CD14-positive monocyte (primary cell): ENCODE results near the gene CHRD. TPM values are rescaled to one million over a fixed set of nuclear protein-coding genes. Genes with fewer than 3 reads are reported as not detected.

Experiments
- DNase-seq, 3 donors: peaks; one replicate each; pipeline ENCODE4 v3.0.0-alpha.2; 2011 to 2022
- H2AFZ ChIP-seq: 2 replicates; pipeline ENCODE4 v1.6.0; 2012; ENCODE audit warnings: mild to moderate bottlenecking, low read depth, low read length, inconsistent platforms; ENCODE audit not compliant: insufficient read depth, poor library complexity, severe bottlenecking
- H3K27ac ChIP-seq, 2 donors: 1 replicate in 1 of 2; 2 replicates in 1 of 2; pipeline ENCODE4 v1.5.1; 2012 to 2013; ENCODE audit warnings: low read length in 2 of 2, control low read depth in 1 of 2, inconsistent platforms in 1 of 2, low read depth in 1 of 2, mild to moderate bottlenecking in 1 of 2
- H3K27me3 ChIP-seq, 2 donors: one replicate each; pipeline versions ENCODE4 v1.6.0 to v1.6.1; 2011 to 2013; ENCODE audit warnings: low read length in 2 of 2; ENCODE audit not compliant: control insufficient read depth in 2 of 2, insufficient read depth in 2 of 2
- H3K36me3 ChIP-seq, 2 donors: replicated peaks in 1 of 2; 1 replicate in 1 of 2; 2 replicates in 1 of 2; pipeline versions ENCODE4 v1.5.1 to v1.6.1; 2012 to 2013; ENCODE audit warnings: low read length in 2 of 2, control low read depth in 1 of 2, inconsistent platforms in 1 of 2, mild to moderate bottlenecking in 1 of 2; ENCODE audit not compliant: insufficient read depth in 2 of 2, control insufficient read depth in 1 of 2
- H3K4me1 ChIP-seq, 2 donors: 1 replicate in 1 of 2; 2 replicates in 1 of 2; pipeline versions ENCODE4 v1.5.1 to v1.6.1; 2012 to 2013; ENCODE audit warnings: low read length in 2 of 2, control low read depth in 1 of 2, inconsistent platforms in 1 of 2, mild to moderate bottlenecking in 1 of 2, moderate library complexity in 1 of 2; ENCODE audit not compliant: insufficient read depth in 2 of 2, control insufficient read depth in 1 of 2
- H3K4me2 ChIP-seq: replicated peaks from 2 replicates; pipeline ENCODE3; 2012; ENCODE audit warnings: low read length, moderate library complexity, mild to moderate bottlenecking; ENCODE audit not compliant: poor library complexity, severe bottlenecking; ENCODE audit errors: extremely low read depth
- H3K4me3 ChIP-seq, 3 experiments: fragments of 200-600 bp in 1 of 3; sonication (generic) in 1 of 3; replicated peaks in 1 of 3; 1 replicate in 2 of 3; 2 replicates in 1 of 3; pipeline ENCODE4 v1.5.1; 2011 to 2013; ENCODE audit warnings: low read length in 3 of 3, mild to moderate bottlenecking in 3 of 3, control low read depth in 2 of 3, low read depth in 2 of 3, inconsistent platforms in 1 of 3, moderate library complexity in 1 of 3
- H3K79me2 ChIP-seq: 2 replicates; pipeline ENCODE4 v1.6.0; 2012; ENCODE audit warnings: mild to moderate bottlenecking, control low read depth, inconsistent platforms, low read length, moderate library complexity; ENCODE audit not compliant: insufficient read depth
- H3K9ac ChIP-seq: 2 replicates; pipeline ENCODE4 v1.6.0; 2017; ENCODE audit warnings: low read length, mild to moderate bottlenecking; ENCODE audit not compliant: insufficient read depth, poor library complexity, severe bottlenecking
- H3K9me3 ChIP-seq, 2 donors: replicated peaks in 1 of 2; 1 replicate in 1 of 2; 2 replicates in 1 of 2; pipeline versions ENCODE4 v1.5.1 to v1.6.1; 2012 to 2013; ENCODE audit warnings: low read length in 2 of 2, control low read depth in 1 of 2; ENCODE audit not compliant: control insufficient read depth in 1 of 2, insufficient read depth in 1 of 2
- H4K20me1 ChIP-seq: 2 replicates; pipeline ENCODE4 v1.6.0; 2012; ENCODE audit warnings: mild to moderate bottlenecking, low read length, control low read depth, moderate library complexity; ENCODE audit not compliant: insufficient read depth
- H3K27ac Mint-ChIP-seq, 7 donors: one replicate each; pipeline ENCODE4 v1.8.0; 2020; ENCODE audit warnings: mild to moderate bottlenecking in 7 of 7, mixed read lengths in 7 of 7, moderate library complexity in 6 of 7, inconsistent platforms in 2 of 7
- H3K27me3 Mint-ChIP-seq, 3 donors: one replicate each; pipeline ENCODE4 v1.8.0; 2021 to 2022; ENCODE audit warnings: low read depth in 3 of 3, mild to moderate bottlenecking in 3 of 3, mixed read lengths in 3 of 3, moderate library complexity in 3 of 3, inconsistent platforms in 1 of 3
- H3K36me3 Mint-ChIP-seq, 2 donors: one replicate each; pipeline ENCODE4 v1.8.0; 2020; ENCODE audit warnings: mixed read lengths in 2 of 2, inconsistent platforms in 1 of 2, mild to moderate bottlenecking in 1 of 2
- H3K4me1 Mint-ChIP-seq: one replicate; pipeline ENCODE4 v1.8.0; 2020; ENCODE audit warnings: mild to moderate bottlenecking, mixed read lengths
- H3K4me3 Mint-ChIP-seq, 2 donors: one replicate each; pipeline ENCODE4 v1.8.0; 2020; ENCODE audit warnings: mild to moderate bottlenecking in 2 of 2, mixed read lengths in 2 of 2, moderate library complexity in 1 of 2
- H3K9me3 Mint-ChIP-seq, 7 donors: one replicate each; pipeline ENCODE4 v1.8.0; 2020 to 2022; ENCODE audit warnings: mixed read lengths in 7 of 7, mild to moderate bottlenecking in 6 of 7, moderate library complexity in 6 of 7, inconsistent platforms in 2 of 7
- WGBS: methylation state at CpG from one replicate; pipeline ENCODE4 v1.1.5; 2013; ENCODE audit warnings: missing lambda C conversion rate; ENCODE audit not compliant: insufficient coverage; 5-methylcytosine and 5-hydroxymethylcytosine counted together
- intact Hi-C, 2 donors: fragments of 100-400 bp; cut with micrococcal nuclease; formaldehyde crosslinking; loops; one replicate each; pipeline versions ENCODE4 v1.15.0 to v1.15.1; 2023
- polyA plus RNA-seq, 3 donors: library from polyadenylated mRNA; depleted of rRNA in 1 of 3; unstranded in 2 of 3; stranded (reverse) in 1 of 3; fragments of 300-500 nt in 2 of 3; fragments of >200 nt in 1 of 3; fragmentation: Illumina TruSeq in 2 of 3; gene quantifications; 1 replicate in 2 of 3; 2 replicates in 1 of 3; pipeline ENCODE4 v1.2.3, GENCODE V29; 2012 to 2021
- TF ChIP-seq, protein P1 (sequence below): fragments of 200-600 bp; IDR thresholded peaks from one replicate; pipeline ENCODE4 v1.8.0; 2022; ENCODE audit warnings: antibody characterized with exemption, mild to moderate bottlenecking

Gene CHRD
- polyA plus RNA-seq, 3 donors: 0.03 TPM; not detected in 2

DNA sequence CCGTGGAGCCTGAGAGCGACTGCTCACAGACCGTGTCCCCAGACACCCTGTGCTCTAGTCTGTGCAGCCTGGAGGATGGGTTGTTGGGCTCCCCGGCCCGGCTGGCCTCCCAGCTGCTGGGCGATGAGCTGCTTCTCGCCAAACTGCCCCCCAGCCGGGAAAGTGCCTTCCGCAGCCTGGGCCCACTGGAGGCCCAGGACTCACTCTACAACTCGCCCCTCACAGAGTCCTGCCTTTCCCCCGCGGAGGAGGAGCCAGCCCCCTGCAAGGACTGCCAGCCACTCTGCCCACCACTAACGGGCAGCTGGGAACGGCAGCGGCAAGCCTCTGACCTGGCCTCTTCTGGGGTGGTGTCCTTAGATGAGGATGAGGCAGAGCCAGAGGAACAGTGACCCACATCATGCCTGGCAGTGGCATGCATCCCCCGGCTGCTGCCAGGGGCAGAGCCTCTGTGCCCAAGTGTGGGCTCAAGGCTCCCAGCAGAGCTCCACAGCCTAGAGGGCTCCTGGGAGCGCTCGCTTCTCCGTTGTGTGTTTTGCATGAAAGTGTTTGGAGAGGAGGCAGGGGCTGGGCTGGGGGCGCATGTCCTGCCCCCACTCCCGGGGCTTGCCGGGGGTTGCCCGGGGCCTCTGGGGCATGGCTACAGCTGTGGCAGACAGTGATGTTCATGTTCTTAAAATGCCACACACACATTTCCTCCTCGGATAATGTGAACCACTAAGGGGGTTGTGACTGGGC is 35.1 kb upstream of the CHRD start:
- Histone ChIP-seq H3K9ac (no peak overlapping the region), H3K36me3 (peaks cover 29 to 44% of the 10 kb centered on the region in 2 donors), H3K79me2 (no peaks in the 10 kb centered on the region), H3K27me3 (no peaks in the 10 kb centered on the region), H3K4me2 (no peak overlapping the region), H4K20me1 (peaks cover 16% of the 10 kb centered on the region), H3K27ac (no peak overlapping the region), H3K4me1 (peaks cover 9 to 12% of the 10 kb centered on the region in 2 donors), H2AFZ (no peak overlapping the region), H3K4me3 (no peak overlapping the region), H3K9me3 (no peaks in the 10 kb centered on the region)
- no peak overlapping the region for H3K27ac Mint-ChIP-seq
- peaks cover 0 to 1% (median 0%) of the 10 kb centered on the region in 7 donors for H3K9me3 Mint-ChIP-seq
- no peak overlapping the region for H3K4me3 Mint-ChIP-seq
- peaks cover 20% of the 10 kb centered on the region for H3K4me1 Mint-ChIP-seq
- WGBS: 96% methylated on average over 16 of the region's 24 CpGs
- DNase-seq: no peak
- TF ChIP-seq, protein P1, sequence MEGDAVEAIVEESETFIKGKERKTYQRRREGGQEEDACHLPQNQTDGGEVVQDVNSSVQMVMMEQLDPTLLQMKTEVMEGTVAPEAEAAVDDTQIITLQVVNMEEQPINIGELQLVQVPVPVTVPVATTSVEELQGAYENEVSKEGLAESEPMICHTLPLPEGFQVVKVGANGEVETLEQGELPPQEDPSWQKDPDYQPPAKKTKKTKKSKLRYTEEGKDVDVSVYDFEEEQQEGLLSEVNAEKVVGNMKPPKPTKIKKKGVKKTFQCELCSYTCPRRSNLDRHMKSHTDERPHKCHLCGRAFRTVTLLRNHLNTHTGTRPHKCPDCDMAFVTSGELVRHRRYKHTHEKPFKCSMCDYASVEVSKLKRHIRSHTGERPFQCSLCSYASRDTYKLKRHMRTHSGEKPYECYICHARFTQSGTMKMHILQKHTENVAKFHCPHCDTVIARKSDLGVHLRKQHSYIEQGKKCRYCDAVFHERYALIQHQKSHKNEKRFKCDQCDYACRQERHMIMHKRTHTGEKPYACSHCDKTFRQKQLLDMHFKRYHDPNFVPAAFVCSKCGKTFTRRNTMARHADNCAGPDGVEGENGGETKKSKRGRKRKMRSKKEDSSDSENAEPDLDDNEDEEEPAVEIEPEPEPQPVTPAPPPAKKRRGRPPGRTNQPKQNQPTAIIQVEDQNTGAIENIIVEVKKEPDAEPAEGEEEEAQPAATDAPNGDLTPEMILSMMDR: no peak
- H3K27me3 Mint-ChIP-seq: peaks cover 0 to 3% (median 1%) of the 10 kb centered on the region in 3 donors
- peaks cover 47 to 55% of the 10 kb centered on the region in 2 donors for H3K36me3 Mint-ChIP-seq
- intact Hi-C loops: no loop called here

DNA sequence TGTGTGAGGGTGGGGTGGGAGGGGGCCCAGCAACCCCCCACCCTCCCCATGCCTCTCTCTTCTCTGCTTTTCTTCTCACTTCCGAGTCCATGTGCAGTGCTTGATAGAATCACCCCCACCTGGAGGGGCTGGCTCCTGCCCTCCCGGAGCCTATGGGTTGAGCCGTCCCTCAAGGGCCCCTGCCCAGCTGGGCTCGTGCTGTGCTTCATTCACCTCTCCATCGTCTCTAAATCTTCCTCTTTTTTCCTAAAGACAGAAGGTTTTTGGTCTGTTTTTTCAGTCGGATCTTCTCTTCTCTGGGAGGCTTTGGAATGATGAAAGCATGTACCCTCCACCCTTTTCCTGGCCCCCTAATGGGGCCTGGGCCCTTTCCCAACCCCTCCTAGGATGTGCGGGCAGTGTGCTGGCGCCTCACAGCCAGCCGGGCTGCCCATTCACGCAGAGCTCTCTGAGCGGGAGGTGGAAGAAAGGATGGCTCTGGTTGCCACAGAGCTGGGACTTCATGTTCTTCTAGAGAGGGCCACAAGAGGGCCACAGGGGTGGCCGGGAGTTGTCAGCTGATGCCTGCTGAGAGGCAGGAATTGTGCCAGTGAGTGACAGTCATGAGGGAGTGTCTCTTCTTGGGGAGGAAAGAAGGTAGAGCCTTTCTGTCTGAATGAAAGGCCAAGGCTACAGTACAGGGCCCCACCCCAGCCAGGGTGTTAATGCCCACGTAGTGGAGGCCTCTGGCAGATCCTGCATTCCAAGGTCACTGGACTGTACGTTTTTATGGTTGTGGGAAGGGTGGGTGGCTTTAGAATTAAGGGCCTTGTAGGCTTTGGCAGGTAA is 34.3 kb upstream of the CHRD start:
- Histone ChIP-seq H3K4me3 (no peak overlapping the region), H2AFZ (no peak overlapping the region), H4K20me1 (peaks cover 10% of the 10 kb centered on the region), H3K4me1 (peaks cover 6 to 8% of the 10 kb centered on the region in 2 donors), H3K9me3 (no peaks in the 10 kb centered on the region), H3K36me3 (peaks cover 29 to 44% of the 10 kb centered on the region in 2 donors), H3K27ac (no peak overlapping the region), H3K4me2 (no peak overlapping the region), H3K79me2 (no peaks in the 10 kb centered on the region), H3K9ac (no peak overlapping the region), H3K27me3 (no peaks in the 10 kb centered on the region)
- intact Hi-C loops: no loop called here
- Mint-ChIP-seq H3K27me3 (peaks cover 0 to 3% (median 1%) of the 10 kb centered on the region in 3 donors), H3K9me3 (peaks cover 0 to 1% (median 0%) of the 10 kb centered on the region in 7 donors), H3K27ac (peak overlapping the region in 6 of 7 donors; percentile 12 to 77 (median 45)), H3K4me3 (no peak overlapping the region), H3K36me3 (peaks cover 45 to 55% of the 10 kb centered on the region in 2 donors), H3K4me1 (peaks cover 17% of the 10 kb centered on the region)
- TF ChIP-seq, protein P1: peak; percentile 61
- WGBS: 74% methylated on average over 10 of the region's 14 CpGs
- DNase-seq: peak; percentile 19 to 50 (median 26)
